HepG2 (cell line): ENCODE results near the gene SMURF2. TPM values are rescaled to one million over a fixed set of nuclear protein-coding genes. Genes with fewer than 3 reads are reported as not detected.

ENCODE experiments used
- NFAT5 ChIP-seq: sonication (generic); formaldehyde crosslinking; IDR thresholded peaks from 2 replicates; pipeline ENCODE4 v1.4.0; 2020; ENCODE audit warnings: missing genetic modification reagents
- PHF20 ChIP-seq: sonication (generic); formaldehyde crosslinking; IDR thresholded peaks from 2 replicates; pipeline ENCODE4 v1.5.0; 2020; ENCODE audit warnings: mild to moderate bottlenecking, missing genetic modification reagents
- THYN1 ChIP-seq: sonication (generic); formaldehyde crosslinking; IDR thresholded peaks from 2 replicates; pipeline ENCODE4 v1.8.1; 2023; ENCODE audit warnings: low read depth, mild to moderate bottlenecking, moderate library complexity, missing genetic modification reagents, borderline replicate concordance
- ZBTB21 ChIP-seq: sonication (generic); formaldehyde crosslinking; IDR thresholded peaks from 2 replicates; pipeline ENCODE4 v1.4.0; 2020; ENCODE audit warnings: missing genetic modification reagents
- ZNF18 ChIP-seq: sonication (generic); formaldehyde crosslinking; IDR thresholded peaks from 2 replicates; pipeline ENCODE4 v1.8.0; 2022; ENCODE audit warnings: mild to moderate bottlenecking, missing genetic modification reagents; ENCODE audit not compliant: insufficient replicate concordance
- polyA plus RNA-seq, 8 experiments: library from polyadenylated mRNA; depleted of rRNA in 3 of 8; stranded (reverse) in 7 of 8; unstranded in 1 of 8; fragments of >200 nt; fragmentation: Illumina TruSeq in 4 of 8; extraction: Trizol in 4 of 8; gene quantifications; 2 replicates each; pipeline versions ENCODE4 v1.2.1 to v1.2.3, GENCODE V29; 2011 to 2016; ENCODE audit warnings: low read depth in 4 of 8, missing spikeins in 1 of 8, mixed read lengths in 1 of 8; ENCODE audit not compliant: insufficient read depth in 1 of 8
- total RNA-seq, 5 experiments: library from RNA; depleted of rRNA; stranded (reverse); fragments of >200 nt; fragmentation: Illumina TruSeq; extraction: Trizol; gene quantifications; 2 replicates each; pipeline ENCODE4 v1.2.3, GENCODE V29; 2016; ENCODE audit warnings: low read depth in 1 of 5
- TF ChIP-seq, protein P1 (sequence below): sonication (generic); formaldehyde crosslinking; IDR thresholded peaks from 2 replicates; pipeline ENCODE4 v1.5.1; 2020; ENCODE audit warnings: missing genetic modification reagents, mild to moderate bottlenecking, borderline replicate concordance
- TF ChIP-seq, protein P2 (sequence below): sonication (generic); formaldehyde crosslinking; IDR thresholded peaks from 2 replicates; pipeline ENCODE4 v1.8.1; 2023; ENCODE audit warnings: mild to moderate bottlenecking, moderate library complexity, missing genetic modification reagents

Gene SMURF2
- total and polyA plus RNA-seq, 2 of the 13 experiments (the other 11 are each of a cell fraction or from before 2014, with no cell fraction given), result 14.9 to 24.3 TPM

- 0 out of 2 replicates have a peak, but pooled peaks have one; percentile 3 for TF ChIP-seq NFAT5 (CRISPR knock-in tag)
- TF ChIP-seq, protein P1, sequence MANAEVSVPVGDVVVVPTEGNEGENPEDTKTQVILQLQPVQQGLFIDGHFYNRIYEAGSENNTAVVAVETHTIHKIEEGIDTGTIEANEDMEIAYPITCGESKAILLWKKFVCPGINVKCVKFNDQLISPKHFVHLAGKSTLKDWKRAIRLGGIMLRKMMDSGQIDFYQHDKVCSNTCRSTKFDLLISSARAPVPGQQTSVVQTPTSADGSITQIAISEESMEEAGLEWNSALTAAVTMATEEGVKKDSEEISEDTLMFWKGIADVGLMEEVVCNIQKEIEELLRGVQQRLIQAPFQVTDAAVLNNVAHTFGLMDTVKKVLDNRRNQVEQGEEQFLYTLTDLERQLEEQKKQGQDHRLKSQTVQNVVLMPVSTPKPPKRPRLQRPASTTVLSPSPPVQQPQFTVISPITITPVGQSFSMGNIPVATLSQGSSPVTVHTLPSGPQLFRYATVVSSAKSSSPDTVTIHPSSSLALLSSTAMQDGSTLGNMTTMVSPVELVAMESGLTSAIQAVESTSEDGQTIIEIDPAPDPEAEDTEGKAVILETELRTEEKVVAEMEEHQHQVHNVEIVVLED (CRISPR knock-in tag), result 0 out of 2 replicates have a peak, but pooled peaks have one; percentile 4
- peak; percentile 41 for TF ChIP-seq ZNF18 (CRISPR knock-in tag)
- TF ChIP-seq, protein P2, sequence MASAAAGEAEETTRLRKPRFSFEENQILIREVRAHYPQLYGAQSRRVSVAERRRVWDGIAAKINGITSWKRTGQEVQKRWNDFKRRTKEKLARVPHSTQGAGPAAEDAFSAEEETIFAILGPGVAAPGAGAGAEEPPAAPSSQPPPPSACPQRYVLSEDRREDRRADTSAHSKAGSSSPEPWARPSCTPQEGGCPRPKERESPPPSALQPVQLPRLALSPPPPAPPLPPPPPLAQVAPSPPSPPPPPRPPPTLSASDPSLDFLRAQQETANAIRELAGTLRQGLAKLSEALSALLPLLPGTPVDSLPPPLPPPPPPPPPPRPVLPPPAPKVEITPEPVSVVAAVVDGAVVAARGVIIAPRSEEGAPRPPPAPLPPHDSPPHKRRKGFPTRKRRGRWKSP (CRISPR knock-in tag), result 0 out of 2 replicates have a peak, but pooled peaks have one; percentile 45
- TF ChIP-seq THYN1 (CRISPR knock-in tag), result no peak
- no peak for TF ChIP-seq PHF20
- no peak for TF ChIP-seq ZBTB21 (CRISPR knock-in tag)
Measured at GRCh38 chr17:64662774-64663367, 764 bp upstream of the SMURF2 start (continued).
